ENCODE results near the gene LIF.

The LIF gene

DNA sequence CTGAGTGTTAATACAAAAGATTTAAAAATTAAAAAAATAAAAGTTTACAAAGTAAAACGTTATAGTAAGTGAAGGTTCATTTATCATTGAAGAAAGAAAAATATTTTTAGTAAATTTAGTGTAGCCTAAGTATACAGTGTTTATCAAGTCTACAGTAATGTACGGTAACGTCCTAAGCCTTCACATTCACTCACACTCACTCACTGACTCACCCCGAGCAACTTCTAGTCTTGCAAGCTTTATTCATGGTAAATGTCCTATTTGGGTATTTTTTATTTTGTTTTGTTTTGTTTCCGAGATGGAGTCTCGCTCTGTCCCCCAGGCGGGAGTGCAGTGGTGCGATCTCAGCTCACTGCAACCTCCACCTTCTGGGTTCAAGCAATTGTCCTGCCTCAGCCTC lies 33.9 kb upstream of the LIF start:
- TF ChIP-seq, protein P1, sequence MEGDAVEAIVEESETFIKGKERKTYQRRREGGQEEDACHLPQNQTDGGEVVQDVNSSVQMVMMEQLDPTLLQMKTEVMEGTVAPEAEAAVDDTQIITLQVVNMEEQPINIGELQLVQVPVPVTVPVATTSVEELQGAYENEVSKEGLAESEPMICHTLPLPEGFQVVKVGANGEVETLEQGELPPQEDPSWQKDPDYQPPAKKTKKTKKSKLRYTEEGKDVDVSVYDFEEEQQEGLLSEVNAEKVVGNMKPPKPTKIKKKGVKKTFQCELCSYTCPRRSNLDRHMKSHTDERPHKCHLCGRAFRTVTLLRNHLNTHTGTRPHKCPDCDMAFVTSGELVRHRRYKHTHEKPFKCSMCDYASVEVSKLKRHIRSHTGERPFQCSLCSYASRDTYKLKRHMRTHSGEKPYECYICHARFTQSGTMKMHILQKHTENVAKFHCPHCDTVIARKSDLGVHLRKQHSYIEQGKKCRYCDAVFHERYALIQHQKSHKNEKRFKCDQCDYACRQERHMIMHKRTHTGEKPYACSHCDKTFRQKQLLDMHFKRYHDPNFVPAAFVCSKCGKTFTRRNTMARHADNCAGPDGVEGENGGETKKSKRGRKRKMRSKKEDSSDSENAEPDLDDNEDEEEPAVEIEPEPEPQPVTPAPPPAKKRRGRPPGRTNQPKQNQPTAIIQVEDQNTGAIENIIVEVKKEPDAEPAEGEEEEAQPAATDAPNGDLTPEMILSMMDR (IDR thresholded peaks at IDR 0.05; ENCODE audit: low read depth, low read length) = no peak
- H3K9me3 ChIP-seq (ENCODE audit: severe bottlenecking) = no peaks in the 10 kb centered on the region
- no peak overlapping the region for H3K4me3 ChIP-seq (ENCODE audit: low read depth, low read length)
- H3K27me3 ChIP-seq (ENCODE audit: insufficient read depth, low read depth, severe bottlenecking) = no peaks in the 10 kb centered on the region
- DNase-seq = no peak
- no peak overlapping the region for H3K27ac ChIP-seq
- no peaks in the 10 kb centered on the region for H3K36me3 ChIP-seq

DNA sequence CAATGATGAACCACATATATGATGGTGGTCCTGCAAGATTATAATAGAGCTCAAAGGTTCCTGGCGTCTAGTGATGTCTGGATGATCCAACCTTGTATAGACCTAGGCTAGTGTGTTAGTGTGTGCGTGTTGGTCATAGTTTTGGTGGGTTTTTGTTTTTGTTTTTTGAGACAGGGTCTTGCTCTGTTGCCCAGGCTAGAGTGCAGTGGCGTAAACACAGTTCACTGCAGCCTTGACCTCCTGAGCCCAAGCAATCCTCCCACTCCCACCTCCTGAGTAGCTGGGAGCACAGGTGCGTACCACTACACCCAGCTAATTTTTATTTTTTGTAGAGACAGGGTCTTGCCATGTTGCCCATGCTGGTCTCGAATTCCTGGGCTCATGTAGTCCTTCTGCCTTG lies 33.4 kb upstream of the LIF start:
- Histone ChIP-seq H3K9me3 (ENCODE audit: severe bottlenecking) (no peaks in the 10 kb centered on the region), H3K36me3 (no peaks in the 10 kb centered on the region), H3K4me3 (ENCODE audit: low read depth, low read length) (no peak overlapping the region), H3K27ac (no peak overlapping the region), H3K27me3 (ENCODE audit: insufficient read depth, low read depth, severe bottlenecking) (no peaks in the 10 kb centered on the region)
- no peak for DNase-seq
- TF ChIP-seq, protein P1 (IDR thresholded peaks at IDR 0.05; ENCODE audit: low read depth, low read length) = no peak

DNA sequence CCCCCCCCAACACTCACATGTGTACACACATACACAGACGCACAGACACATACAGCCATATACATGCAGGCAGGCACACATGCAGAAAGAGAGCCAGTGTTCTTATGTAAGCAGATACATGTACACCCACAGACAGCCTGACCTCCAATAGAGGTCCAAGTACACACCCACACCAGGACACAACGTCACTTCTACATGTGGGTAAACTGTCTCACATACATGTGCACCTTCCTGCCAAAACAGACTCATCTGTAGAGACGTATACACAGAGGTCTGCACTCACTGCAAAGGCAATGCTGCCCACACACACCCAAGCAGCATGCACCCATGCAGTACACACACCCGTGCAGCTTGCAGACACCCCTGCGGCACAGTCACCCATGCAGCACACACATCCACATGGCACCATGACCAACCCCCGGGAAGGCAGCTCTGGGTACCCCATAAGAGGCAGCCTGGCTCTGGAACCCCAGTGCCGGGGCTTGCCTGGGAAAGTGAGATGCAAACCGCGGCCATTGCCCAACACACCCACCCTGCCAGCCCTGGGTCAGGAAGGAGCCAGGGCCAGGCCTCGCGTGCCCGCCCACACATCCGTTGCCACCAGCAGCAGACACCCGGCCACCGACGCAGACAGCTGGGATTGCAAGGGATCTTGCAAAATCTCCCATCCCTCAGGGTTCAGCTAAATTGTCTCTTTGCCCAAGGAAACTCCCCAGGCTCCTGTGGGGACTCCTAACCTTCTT lies 32.7 kb upstream of the LIF start:
- no peaks in the 10 kb centered on the region for H3K36me3 ChIP-seq
- TF ChIP-seq, protein P1 (IDR thresholded peaks at IDR 0.05; ENCODE audit: low read depth, low read length) = no peak
- H3K4me3 ChIP-seq (ENCODE audit: low read depth, low read length) = no peak overlapping the region
- DNase-seq = no peak
- H3K27ac ChIP-seq = no peak overlapping the region
- no peaks in the 10 kb centered on the region for H3K27me3 ChIP-seq (ENCODE audit: insufficient read depth, low read depth, severe bottlenecking)
- H3K9me3 ChIP-seq (ENCODE audit: severe bottlenecking) = no peaks in the 10 kb centered on the region

DNA sequence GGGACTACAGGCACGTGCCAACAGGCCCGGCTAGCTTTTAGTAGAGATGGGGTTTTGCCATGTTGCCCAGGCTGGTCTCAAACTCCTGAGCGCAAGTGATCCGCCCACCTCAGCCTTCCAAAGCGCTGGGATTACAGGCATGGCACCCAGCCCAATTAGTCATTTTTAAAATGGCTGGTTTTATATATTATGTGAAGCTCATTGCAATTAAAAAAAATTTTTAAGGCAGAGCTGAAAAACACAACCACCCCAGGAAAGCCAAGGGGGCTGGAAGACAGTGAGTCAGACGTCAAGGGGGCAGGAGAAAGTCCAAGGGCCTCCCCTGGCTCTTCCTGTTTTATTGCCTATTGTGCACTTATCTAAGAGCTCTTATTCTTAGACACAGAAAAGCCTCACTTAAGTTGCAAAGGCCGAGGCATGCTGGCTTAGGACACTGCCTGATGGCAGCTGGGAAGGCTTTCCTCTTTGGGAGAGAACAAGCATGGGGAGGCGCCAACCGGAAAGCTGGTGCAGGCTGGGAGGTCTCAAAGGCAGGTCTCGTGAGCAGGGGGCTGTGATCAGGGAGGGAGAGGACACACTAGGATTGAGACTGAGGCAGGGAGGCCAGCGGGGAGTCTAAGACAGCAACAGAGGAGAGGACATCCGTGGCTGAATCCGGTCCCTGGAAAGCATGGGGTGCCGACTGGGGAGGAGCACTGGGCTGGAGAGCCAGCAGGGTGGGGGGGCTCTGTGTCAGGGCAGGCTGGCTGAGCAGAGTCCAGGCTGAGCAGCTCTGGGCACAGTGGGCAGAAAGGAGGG lies 31.2 kb upstream of the LIF start:
- Histone ChIP-seq H3K4me3 (ENCODE audit: low read depth, low read length) (no peak overlapping the region), H3K36me3 (no peaks in the 10 kb centered on the region), H3K27ac (no peak overlapping the region), H3K9me3 (ENCODE audit: severe bottlenecking) (no peaks in the 10 kb centered on the region), H3K27me3 (ENCODE audit: insufficient read depth, low read depth, severe bottlenecking) (no peaks in the 10 kb centered on the region)
- TF ChIP-seq, protein P1 (IDR thresholded peaks at IDR 0.05; ENCODE audit: low read depth, low read length) = no peak
- no peak for DNase-seq

DNA sequence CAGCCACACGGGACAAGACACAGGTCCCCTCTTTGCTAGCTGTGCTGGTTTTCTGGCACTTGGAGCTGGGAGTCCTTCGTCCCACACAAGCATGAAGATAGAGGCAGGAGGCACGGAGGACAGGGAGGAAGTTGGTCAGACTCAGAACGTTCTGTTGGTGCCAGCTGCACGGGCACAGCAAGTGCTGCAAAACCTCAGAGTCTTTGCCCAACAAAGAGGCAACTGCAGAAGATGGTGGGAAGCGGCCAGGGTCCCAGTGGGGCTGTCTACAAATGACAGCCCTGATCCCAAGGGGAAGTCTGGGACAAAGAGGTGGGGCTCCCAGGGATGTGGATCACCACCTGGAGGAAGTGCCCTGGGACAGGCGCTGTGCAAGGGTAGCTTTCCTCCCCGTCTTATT lies 29.5 kb upstream of the LIF start:
- no peak for DNase-seq
- TF ChIP-seq, protein P1 (IDR thresholded peaks at IDR 0.05; ENCODE audit: low read depth, low read length) = no peak
- H3K27me3 ChIP-seq (ENCODE audit: insufficient read depth, low read depth, severe bottlenecking) = no peaks in the 10 kb centered on the region
- no peak overlapping the region for H3K27ac ChIP-seq
- no peak overlapping the region for H3K4me3 ChIP-seq (ENCODE audit: low read depth, low read length)
- no peaks in the 10 kb centered on the region for H3K9me3 ChIP-seq (ENCODE audit: severe bottlenecking)
- H3K36me3 ChIP-seq = no peaks in the 10 kb centered on the region
